GM19043 (cell line): ENCODE results near the gene PCDHA1.
"Not testable (repeated sequence)": the region's sequence is repeated elsewhere in the genome, so short reads cannot be mapped to it uniquely, and the experiment has no call there.

Experiments
- ATAC-seq: cut with Tn5 transposase; IDR thresholded peaks from one replicate; pipeline ENCODE4 v1.9.1; 2021; ENCODE audit warnings: low read depth; ENCODE audit not compliant: unreplicated experiment

Gene PCDHA1

DNA sequence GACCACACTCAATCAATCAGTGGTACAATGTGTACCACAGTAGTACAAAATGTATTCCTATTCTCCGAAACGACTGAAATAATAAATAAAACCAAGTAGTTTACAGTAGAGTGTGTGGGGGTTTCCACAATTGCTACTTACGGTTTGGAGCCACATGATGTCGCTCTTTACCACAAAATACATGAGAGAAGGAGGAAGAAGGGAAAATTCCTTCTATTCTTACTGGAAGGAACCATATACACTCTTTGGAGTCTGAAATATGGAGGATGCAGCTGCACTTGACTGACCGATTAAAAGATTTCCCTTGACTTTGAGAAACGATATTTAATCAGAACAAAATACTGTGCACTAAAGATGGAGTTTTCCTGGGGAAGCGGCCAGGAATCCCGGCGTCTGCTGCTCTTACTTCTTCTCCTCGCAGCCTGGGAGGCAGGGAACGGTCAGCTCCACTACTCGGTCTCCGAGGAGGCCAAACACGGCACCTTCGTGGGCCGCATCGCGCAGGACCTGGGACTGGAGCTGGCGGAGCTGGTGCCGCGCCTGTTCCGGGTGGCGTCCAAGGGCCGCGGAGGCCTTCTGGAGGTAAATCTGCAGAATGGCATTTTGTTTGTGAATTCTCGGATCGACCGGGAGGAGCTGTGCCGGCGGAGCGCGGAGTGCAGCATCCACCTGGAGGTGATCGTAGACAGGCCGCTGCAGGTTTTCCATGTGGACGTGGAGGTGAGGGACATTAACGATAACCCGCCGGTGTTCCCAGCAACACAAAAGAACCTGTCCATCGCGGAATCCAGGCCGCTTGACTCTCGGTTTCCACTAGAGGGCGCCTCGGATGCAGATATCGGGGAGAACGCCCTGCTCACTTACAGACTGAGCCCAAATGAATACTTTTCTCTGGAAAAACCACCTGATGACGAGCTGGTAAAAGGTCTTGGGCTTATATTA, 21.2 kb downstream of the PCDHA1 start, which contains the start of gene PCDHA4:
Gene PCDHA4, plus strand, starts transcription at position 235 of the 942 bp plus-strand sequence.
- no peak for ATAC-seq

DNA sequence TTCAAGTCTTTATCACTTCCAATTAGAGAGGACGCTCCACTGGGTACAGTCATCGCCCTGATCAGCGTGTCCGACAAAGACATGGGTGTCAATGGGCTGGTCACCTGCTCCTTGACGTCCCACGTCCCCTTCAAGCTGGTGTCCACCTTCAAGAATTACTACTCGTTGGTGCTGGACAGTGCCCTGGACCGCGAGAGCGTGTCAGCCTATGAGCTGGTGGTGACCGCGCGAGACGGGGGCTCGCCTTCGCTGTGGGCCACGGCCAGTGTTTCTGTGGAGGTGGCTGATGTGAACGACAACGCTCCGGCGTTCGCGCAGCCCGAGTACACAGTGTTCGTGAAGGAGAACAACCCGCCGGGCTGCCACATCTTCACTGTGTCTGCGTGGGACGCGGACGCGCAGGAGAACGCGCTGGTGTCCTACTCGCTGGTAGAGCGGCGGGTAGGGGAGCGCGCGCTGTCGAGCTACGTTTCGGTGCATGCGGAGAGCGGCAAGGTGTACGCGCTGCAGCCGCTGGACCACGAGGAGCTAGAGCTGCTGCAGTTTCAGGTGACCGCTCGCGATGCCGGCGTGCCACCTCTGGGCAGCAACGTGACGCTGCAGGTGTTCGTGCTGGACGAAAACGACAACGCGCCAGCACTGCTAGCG, 22.4 kb downstream of the PCDHA1 start:
- ATAC-seq = not testable (repeated sequence)

DNA sequence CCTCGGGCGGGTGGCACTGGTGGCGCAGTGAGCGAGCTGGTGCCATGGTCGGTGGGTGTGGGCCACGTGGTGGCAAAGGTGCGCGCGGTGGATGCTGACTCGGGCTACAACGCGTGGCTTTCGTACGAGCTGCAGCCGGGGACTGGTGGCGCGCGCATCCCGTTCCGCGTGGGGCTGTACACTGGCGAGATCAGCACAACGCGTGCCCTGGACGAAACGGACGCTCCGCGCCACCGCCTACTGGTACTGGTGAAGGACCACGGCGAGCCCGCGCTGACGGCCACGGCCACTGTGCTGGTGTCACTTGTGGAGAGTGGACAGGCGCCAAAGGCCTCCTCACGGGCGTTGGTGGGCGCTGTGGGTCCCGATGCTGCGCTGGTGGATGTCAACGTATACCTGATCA, 22.9 kb downstream of the PCDHA1 start:
- ATAC-seq = no peak

DNA sequence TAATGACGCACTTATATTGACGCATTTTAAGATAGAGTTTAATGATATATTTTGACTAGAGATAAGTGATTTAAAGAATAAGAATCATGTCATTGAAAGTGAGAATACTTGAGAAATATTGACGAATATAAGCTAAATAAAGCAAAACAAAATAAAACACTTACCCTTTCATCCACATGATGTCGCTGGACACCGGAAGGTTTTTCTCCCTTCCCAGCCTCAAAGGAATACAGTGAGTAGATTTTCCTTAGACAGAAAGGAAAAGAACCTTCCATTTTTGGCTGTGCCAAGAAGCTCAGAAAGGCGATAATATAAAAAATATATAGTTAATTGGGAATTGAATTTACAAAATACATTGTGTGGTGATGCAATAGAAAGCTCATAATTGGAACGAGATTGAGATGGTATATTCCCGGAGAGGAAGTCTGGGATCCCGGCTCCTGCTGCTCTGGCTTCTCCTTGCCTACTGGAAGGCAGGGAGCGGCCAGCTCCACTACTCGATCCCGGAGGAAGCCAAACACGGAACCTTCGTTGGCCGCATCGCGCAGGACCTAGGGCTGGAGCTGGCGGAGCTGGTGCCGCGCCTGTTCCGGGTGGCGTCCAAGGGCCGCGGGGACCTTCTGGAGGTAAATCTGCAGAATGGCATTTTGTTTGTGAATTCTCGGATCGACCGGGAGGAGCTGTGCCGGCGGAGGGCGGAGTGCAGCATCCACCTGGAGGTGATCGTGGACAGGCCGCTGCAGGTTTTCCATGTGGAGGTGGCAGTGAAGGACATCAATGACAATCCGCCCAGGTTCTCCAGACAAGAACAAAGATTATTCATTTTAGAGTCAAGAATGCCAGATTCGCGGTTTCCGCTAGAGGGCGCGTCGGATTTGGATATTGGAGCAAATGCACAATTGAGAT, 35.7 kb downstream of the PCDHA1 start, which contains the start of gene PCDHA5:
Gene PCDHA5, plus strand, starts transcription at position 239 of the 906 bp plus-strand sequence.
- ATAC-seq = no peak

DNA sequence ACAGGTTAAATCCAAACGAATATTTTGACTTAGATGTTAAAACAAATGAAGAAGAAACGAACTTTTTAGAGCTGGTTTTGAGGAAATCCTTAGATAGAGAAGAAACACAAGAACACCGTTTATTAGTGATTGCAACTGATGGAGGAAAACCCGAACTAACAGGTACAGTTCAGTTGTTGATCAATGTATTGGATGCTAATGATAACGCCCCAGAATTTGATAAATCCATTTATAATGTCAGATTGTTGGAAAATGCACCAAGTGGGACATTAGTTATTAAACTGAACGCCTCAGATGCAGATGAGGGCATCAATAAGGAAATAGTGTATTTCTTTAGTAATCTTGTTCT, 36.3 kb downstream of the PCDHA1 start:
- ATAC-seq = no peak

DNA sequence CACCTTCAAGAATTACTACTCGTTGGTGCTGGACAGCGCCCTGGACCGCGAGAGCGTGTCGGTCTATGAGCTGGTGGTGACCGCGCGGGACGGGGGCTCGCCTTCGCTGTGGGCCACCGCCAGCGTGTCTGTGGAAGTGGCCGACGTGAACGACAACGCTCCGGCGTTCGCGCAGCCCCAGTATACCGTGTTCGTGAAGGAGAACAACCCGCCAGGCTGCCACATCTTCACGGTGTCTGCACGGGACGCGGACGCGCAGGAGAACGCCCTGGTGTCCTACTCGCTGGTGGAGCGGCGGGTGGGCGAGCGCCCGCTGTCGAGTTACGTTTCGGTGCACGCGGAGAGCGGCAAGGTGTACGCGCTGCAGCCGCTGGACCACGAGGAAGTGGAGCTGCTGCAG, 37.0 kb downstream of the PCDHA1 start:
- ATAC-seq = not testable (repeated sequence)

DNA sequence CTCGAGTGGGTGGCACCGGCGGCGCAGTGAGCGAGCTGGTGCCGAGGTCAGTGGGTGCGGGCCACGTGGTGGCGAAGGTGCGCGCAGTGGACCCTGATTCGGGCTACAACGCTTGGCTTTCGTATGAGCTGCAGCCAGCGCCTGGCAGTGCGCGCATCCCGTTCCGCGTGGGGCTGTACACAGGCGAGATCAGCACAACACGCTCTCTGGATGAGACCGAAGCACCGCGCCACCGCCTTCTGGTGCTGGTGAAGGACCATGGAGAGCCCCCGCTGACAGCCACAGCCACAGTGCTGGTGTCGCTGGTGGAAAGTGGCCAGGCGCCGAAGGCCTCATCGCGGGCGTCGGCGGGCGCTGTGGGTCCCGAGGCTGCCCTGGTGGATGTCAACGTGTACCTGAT, 37.5 kb downstream of the PCDHA1 start:
- no peak for ATAC-seq

DNA sequence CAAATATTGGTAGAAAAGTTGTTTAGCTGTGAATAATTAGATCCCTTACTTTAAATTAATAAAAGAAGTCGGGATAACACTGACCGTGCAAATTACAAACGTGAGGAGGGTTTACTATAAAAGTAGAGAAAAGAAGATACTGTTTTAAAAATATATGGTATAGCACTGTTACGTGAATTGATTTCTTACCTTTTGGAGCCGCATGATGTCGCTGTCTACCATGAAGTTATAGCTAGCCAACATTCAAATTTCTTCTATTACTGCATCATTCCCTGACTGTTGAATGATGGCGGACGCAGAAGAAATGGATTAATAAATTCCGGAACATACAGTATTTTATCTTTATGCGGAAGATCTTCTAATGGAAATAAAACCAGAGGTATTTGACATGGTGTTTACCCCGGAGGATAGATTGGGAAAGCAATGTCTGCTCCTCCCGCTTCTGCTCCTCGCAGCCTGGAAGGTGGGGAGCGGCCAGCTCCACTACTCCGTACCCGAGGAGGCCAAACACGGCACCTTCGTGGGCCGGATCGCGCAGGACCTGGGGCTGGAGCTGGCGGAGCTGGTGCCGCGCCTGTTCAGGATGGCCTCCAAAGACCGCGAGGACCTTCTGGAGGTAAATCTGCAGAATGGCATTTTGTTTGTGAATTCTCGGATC, 41.9 kb downstream of the PCDHA1 start, which contains the start of gene PCDHA6:
Gene PCDHA6, plus strand, starts transcription at position 257 of the 658 bp plus-strand sequence. Its CDS starts 132 bp downstream, at position 389.
- no peak for ATAC-seq

DNA sequence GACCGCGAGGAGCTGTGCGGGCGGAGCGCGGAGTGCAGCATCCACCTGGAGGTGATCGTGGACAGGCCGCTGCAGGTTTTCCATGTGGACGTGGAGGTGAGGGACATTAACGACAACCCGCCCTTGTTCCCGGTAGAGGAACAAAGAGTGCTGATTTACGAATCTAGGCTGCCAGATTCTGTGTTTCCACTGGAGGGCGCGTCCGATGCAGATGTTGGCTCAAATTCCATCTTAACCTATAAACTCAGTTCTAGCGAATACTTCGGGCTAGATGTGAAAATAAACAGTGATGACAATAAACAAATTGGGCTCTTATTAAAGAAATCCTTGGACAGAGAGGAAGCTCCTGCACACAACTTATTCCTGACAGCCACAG, 42.4 kb downstream of the PCDHA1 start:
- no peak for ATAC-seq

DNA sequence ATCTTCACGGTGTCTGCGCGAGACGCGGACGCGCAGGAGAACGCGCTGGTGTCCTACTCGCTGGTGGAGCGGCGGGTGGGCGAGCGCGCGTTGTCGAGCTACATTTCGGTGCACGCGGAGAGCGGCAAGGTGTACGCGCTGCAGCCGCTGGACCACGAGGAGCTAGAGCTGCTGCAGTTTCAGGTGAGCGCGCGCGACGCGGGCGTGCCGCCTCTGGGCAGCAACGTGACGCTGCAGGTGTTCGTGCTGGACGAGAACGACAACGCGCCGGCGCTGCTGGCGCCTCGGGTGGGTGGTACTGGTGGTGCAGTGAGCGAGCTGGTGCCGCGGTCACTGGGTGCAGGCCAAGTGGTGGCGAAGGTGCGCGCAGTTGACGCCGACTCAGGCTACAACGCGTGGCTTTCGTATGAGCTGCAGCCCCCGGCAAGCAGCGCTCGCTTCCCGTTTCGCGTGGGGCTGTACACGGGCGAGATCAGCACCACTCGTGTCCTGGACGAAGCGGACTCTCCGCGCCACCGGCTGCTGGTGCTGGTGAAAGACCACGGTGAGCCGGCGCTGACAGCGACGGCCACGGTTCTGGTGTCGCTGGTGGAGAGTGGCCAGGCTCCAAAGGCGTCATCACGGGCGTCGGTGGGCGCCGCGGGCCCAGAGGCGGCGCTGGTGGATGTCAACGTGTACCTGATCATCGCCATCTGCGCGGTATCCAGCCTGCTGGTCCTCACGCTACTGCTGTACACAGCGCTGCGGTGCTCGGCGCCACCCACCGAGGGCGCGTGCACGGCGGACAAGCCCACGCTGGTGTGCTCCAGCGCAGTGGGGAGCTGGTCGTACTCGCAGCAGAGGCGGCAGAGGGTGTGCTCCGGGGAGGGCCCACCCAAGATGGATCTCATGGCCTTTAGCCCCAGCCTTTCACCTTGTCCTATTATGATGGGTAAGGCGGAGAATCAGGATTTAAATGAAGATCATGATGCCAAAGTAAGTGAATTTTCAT, 43.9 kb downstream of the PCDHA1 start:
- ATAC-seq = not testable (repeated sequence)

DNA sequence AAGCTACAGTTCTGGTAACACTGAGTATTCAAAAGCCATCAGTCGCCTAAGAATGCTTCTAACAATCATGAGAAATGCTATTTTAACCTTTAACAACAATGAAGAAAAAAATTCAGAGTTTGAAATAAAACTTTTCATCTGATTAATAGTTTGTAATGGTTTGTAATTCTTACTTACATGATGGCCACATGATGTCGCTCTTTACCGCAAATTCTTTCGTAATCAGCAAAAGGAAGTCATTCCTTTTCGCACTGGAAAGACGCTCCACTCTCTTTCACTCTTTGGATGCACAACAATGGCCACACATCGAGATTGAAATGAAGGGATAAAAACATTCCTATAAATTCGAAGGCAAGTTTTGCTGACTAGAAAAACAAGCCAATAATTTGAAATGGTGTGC, 48.1 kb downstream of the PCDHA1 start, which contains the start of gene PCDHA7:
Gene PCDHA7, plus strand, starts transcription at position 277 of the 400 bp plus-strand sequence. Its CDS starts 115 bp downstream, at position 392.
- ATAC-seq = no peak

DNA sequence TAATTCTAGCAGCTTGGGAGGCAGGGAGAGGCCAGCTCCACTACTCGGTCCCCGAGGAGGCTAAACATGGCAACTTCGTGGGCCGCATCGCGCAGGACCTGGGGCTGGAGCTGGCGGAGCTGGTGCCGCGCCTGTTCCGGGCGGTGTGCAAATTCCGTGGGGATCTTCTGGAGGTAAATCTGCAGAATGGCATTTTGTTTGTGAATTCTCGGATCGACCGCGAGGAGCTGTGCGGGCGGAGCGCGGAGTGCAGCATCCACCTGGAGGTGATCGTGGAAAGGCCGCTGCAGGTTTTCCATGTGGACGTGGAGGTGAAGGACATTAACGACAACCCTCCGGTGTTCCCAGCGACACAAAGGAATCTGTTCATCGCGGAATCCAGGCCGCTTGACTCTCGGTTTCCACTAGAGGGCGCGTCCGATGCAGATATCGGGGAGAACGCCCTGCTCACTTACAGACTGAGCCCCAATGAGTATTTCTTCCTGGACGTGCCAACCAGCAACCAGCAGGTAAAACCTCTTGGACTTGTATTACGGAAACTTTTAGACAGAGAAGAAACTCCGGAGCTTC, 48.6 kb downstream of the PCDHA1 start:
- not testable (repeated sequence) for ATAC-seq

DNA sequence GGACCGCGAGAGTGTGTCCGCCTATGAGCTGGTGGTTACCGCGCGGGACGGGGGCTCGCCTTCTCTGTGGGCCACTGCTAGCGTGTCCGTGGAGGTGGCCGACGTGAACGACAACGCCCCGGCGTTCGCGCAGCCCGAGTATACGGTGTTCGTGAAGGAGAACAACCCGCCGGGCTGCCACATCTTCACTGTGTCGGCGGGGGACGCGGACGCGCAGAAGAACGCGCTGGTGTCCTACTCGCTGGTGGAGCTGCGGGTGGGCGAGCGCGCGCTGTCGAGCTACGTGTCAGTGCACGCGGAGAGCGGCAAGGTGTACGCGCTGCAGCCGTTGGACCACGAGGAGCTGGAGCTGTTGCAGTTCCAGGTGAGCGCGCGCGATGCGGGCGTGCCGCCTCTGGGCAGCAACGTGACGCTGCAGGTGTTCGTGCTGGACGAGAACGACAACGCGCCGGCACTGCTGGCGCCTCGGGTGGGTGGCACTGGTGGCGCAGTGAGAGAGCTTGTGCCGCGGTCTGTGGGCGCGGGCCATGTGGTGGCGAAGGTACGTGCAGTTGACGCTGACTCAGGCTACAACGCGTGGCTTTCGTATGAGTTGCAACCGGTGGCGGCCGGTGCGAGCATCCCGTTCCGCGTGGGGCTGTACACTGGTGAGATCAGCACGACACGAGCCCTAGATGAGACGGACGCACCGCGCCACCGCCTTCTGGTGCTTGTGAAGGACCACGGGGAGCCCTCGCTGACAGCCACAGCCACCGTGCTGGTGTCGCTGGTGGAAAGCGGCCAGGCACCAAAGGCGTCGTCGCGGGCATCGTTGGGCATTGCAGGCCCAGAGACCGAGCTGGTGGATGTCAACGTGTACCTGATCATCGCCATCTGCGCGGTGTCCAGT, 49.9 kb downstream of the PCDHA1 start:
- ATAC-seq = no peak

DNA sequence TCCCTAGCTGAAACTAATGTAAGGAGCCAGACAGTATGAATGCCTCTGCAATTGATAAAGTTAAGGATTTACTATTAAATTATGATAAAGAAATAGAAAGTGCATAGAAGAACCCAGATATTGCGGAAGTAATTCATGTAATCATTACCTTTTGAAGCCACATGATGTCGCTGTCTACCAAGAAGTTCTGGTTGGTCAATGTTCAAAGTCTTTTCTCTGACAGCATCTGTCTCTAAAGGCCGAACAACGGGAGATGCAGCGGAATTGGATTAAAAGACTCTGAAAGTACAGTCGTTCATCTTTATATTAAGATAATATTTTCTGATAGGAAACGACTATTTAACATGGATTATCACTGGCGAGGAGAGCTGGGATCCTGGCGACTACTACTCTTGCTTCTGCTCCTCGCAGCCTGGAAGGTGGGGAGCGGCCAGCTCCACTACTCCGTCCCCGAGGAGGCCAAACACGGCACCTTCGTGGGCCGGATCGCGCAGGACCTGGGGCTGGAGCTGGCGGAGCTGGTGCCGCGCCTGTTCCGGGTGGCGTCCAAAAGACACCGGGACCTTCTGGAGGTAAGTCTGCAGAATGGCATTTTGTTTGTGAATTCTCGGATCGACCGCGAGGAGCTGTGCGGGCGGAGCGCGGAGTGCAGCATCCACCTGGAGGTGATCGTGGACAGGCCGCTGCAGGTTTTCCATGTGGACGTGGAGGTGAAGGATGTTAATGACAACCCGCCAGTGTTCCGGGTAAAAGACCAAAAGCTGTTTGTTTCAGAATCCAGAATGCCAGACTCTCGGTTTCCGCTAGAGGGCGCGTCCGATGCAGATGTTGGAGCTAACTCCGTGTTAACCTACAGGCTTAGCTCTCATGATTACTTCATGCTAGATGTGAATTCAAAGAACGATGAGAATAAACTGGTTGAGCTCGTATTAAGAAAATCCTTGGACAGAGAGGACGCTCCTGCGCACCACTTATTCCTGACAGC, 55.3 kb downstream of the PCDHA1 start, which contains the start of gene PCDHA8:
Gene PCDHA8, plus strand, starts transcription at position 210 of the 985 bp plus-strand sequence. Its CDS starts 135 bp downstream, at position 345.
- no peak for ATAC-seq

DNA sequence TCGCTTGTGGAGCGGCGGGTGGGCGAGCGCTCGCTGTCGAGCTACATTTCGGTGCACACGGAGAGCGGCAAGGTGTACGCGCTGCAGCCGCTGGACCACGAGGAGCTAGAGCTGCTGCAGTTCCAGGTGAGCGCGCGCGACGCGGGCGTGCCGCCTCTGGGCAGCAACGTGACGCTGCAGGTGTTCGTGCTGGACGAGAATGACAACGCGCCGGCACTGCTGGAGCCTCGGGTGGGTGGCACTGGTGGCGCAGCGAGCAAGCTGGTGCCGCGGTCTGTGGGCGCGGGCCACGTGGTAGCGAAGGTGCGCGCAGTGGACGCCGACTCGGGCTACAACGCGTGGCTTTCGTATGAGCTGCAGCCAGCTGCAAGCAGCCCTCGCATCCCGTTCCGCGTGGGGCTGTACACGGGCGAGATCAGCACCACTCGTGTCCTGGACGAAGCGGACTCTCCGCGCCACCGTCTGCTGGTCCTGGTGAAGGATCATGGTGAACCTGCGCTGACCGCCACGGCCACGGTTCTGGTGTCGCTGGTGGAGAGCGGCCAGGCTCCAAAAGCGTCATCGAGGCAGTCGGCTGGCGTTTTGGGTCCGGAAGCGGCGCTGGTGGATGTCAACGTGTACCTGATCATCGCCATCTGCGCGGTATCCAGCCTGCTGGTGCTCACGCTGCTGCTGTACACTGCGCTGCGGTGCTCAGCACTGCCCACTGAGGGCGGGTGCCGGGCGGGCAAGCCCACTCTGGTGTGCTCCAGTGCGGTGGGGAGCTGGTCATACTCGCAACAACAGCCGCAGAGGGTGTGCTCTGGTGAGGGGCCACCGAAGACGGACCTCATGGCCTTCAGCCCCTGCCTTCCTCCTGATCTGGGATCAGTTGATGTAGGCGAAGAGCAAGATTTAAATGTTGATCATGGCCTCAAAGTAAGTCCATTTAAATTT, 57.1 kb downstream of the PCDHA1 start:
- no peak for ATAC-seq
